Ammon's horn (tissue), 1 donor: ENCODE results near the gene SLC25A47.
"Not testable (repeated sequence)": the region's sequence is repeated elsewhere in the genome, so short reads cannot be mapped to it uniquely, and the experiment has no call there.

Experiments
- DNase-seq: peaks from one replicate; pipeline ENCODE4 v3.0.0-alpha.2; 2016; ENCODE audit warnings: low spot score

SLC25A47 gene

GRCh38 chr14:100305324-100306100 is 17.6 kb upstream of the SLC25A47 start:
- no peak for DNase-seq

- DNase-seq: peak; percentile 96
Measured at GRCh38 chr14:100306101-100306997, 16.8 kb upstream of the SLC25A47 start, which contains the start of gene SLC25A29. Gene SLC25A29 (minus strand): TSS chr14:100306444. CDS start chr14:100306232, 212 bp downstream.

GRCh38 chr14:100306998-100307765 is 16.0 kb upstream of the SLC25A47 start:
- no peak for DNase-seq

GRCh38 chr14:100307766-100308426 is 15.2 kb upstream of the SLC25A47 start:
- no peak for DNase-seq

GRCh38 chr14:100308427-100308792 is 14.7 kb upstream of the SLC25A47 start:
- not testable (repeated sequence) for DNase-seq

GRCh38 chr14:100309028-100309737 is 14.0 kb upstream of the SLC25A47 start:
- DNase-seq: no peak

- not testable (repeated sequence) for DNase-seq
Measured at GRCh38 chr14:100312110-100312876, 10.8 kb upstream of the SLC25A47 start.

- DNase-seq: no peak
Measured at GRCh38 chr14:100312877-100313400, 10.2 kb upstream of the SLC25A47 start.

- no peak for DNase-seq
Measured at GRCh38 chr14:100313464-100314230, 9.5 kb upstream of the SLC25A47 start.

- DNase-seq: no peak
Measured at GRCh38 chr14:100314724-100315123, 8.4 kb upstream of the SLC25A47 start.

- no peak for DNase-seq
Measured at GRCh38 chr14:100317389-100317788, 5.8 kb upstream of the SLC25A47 start.

GRCh38 chr14:100317912-100318808 is 5.0 kb upstream of the SLC25A47 start:
- peak; percentile 66 for DNase-seq

GRCh38 chr14:100320157-100320856 is 2.8 kb upstream of the SLC25A47 start:
- DNase-seq: no peak

GRCh38 chr14:100321473-100322137 is 1.5 kb upstream of the SLC25A47 start:
- DNase-seq: no peak

- no peak for DNase-seq
Measured at GRCh38 chr14:100322138-100322957, 791 bp upstream of the SLC25A47 start.

GRCh38 chr14:100323942-100324307 is 786 bp downstream of the SLC25A47 start:
- DNase-seq: no peak
